CD4-positive, alpha-beta T cell (primary cell): ENCODE results near the gene TMED1. TPM values are rescaled to one million over a fixed set of nuclear protein-coding genes. Genes with fewer than 3 reads are reported as not detected.

ENCODE experiments used
- ATAC-seq: fragments of 200-7000 bp; cut with Tn5 transposase; one replicate; pipeline ENCODE4 v1.10.0; 2022; ENCODE audit warnings: mild to moderate bottlenecking; ENCODE audit not compliant: poor library complexity
- CTCF ChIA-PET: fragments of 350-600 bp; sonication (Branson Sonifier 250); formaldehyde crosslinking; loops from one replicate; lab custom pipeline; 2021; ENCODE audit warnings: antibody characterized with exemption, inconsistent platforms; lab: Charles Lee
- POLR2A ChIA-PET: fragments of 350-600 bp; sonication (Branson Sonifier 250); formaldehyde crosslinking; loops from one replicate; lab custom pipeline; 2021; ENCODE audit warnings: antibody characterized with exemption, inconsistent platforms; lab: Charles Lee
- DNase-seq, 14 experiments: peaks; one replicate each; pipeline ENCODE4 v3.0.0-alpha.2; 2013 to 2020; ENCODE audit warnings: mixed read lengths in 2 of 14
- H3K27ac ChIP-seq, 2 donors: one replicate each; pipeline versions ENCODE4 v1.5.1 to v1.7.0; 2013; ENCODE audit warnings: low read length in 2 of 2, low read depth in 1 of 2, mild to moderate bottlenecking in 1 of 2
- H3K27me3 ChIP-seq, 2 experiments: 1 replicate in 1 of 2; 2 replicates in 1 of 2; pipeline versions ENCODE4 v1.6.1 to v1.7.0; 2013; ENCODE audit warnings: low read length in 2 of 2, control low read depth in 1 of 2, mild to moderate bottlenecking in 1 of 2, moderate library complexity in 1 of 2; ENCODE audit not compliant: insufficient read depth in 2 of 2, control insufficient read depth in 1 of 2
- H3K36me3 ChIP-seq: one replicate; pipeline ENCODE4 v1.6.1; 2013; ENCODE audit warnings: low read length, control low read depth; ENCODE audit not compliant: insufficient read depth
- H3K4me1 ChIP-seq: one replicate; pipeline ENCODE4 v1.6.1; 2013; ENCODE audit warnings: low read length, control low read depth; ENCODE audit not compliant: insufficient read depth
- H3K4me3 ChIP-seq: one replicate; pipeline ENCODE4 v1.5.1; 2013; ENCODE audit warnings: mild to moderate bottlenecking, low read length, moderate library complexity
- H3K9me3 ChIP-seq, 2 experiments: 1 replicate in 1 of 2; 2 replicates in 1 of 2; pipeline versions ENCODE4 v1.6.1 to v1.7.0; 2013; ENCODE audit warnings: low read length in 2 of 2, mild to moderate bottlenecking in 2 of 2, control low read depth in 1 of 2, moderate library complexity in 1 of 2; ENCODE audit not compliant: control insufficient read depth in 1 of 2, insufficient read depth in 1 of 2
- H3K27ac Mint-ChIP-seq: one replicate; pipeline ENCODE4 v1.8.0; 2020; ENCODE audit warnings: mixed read lengths
- H3K27me3 Mint-ChIP-seq: one replicate; pipeline ENCODE4 v1.8.0; 2021; ENCODE audit warnings: mixed read lengths
- H3K36me3 Mint-ChIP-seq: one replicate; pipeline ENCODE4 v1.8.0; 2021; ENCODE audit warnings: low read depth, mixed read lengths
- H3K4me1 Mint-ChIP-seq: one replicate; pipeline ENCODE4 v1.8.0; 2021; ENCODE audit warnings: low read depth, mixed read lengths
- H3K4me3 Mint-ChIP-seq: one replicate; pipeline ENCODE4 v1.8.0; 2020; ENCODE audit warnings: mild to moderate bottlenecking, mixed read lengths
- H3K9me3 Mint-ChIP-seq: one replicate; pipeline ENCODE4 v1.8.0; 2020; ENCODE audit warnings: mixed read lengths
- intact Hi-C, 2 experiments: fragments of 100-400 bp; cut with DNase I in 1 of 2; cut with micrococcal nuclease in 1 of 2; formaldehyde crosslinking; loops; one replicate each; pipeline versions ENCODE4 v1.15.1 to v1.9.0; 2023 to 2025; cut with DNase I, micrococcal nuclease
- microRNA-seq: library from miRNA; unstranded; fragments of <30 nt; microRNA quantifications from one replicate; pipeline ENCODE4 v1.2.0, GENCODE V29; 2021; ENCODE audit warnings: borderline microRNAs expressed, borderline replicate concordance
- total RNA-seq, 174 experiments: library from RNA in 2 of 174; stranded (reverse) in 2 of 174; gene quantifications; one replicate each; pipeline ENCODE4 v1.2.3 and lab custom pipeline; 2021 to 2026
- TF ChIP-seq, protein P1 (sequence below): fragments of 200-600 bp; IDR thresholded peaks from one replicate; pipeline ENCODE4 v1.8.0; 2022; ENCODE audit warnings: antibody characterized with exemption, mild to moderate bottlenecking

Gene TMED1
- total RNA-seq, 2 experiments from 2014 or later, result 6.7 to 7.0 TPM

DNA sequence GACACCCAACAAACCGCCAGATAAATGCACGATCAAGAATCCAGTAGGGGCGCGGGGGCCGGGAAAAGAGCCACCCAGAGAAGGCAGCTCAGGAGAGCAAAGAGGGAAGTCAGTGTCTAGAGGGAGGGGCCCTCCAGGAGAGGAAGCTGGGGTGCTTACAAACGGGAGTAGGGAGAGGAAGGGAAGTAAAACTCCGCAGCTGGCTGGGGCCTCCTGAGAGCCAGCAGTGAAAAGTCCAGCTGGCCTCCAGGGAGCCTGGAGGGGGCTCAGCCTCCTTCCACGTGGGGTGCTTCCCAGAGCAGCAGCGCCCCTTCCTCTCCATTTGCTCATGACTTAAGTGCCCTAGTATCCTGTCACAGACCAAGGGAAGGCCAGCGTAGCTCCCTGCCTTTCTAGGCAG lies 51.8 kb downstream of the TMED1 start:
- Mint-ChIP-seq H3K4me1 (no peaks in the 10 kb centered on the region), H3K27ac (no peak overlapping the region), H3K9me3 (no peaks in the 10 kb centered on the region), H3K27me3 (no peaks in the 10 kb centered on the region), H3K36me3 (peaks cover 87% of the 10 kb centered on the region), H3K4me3 (no peak overlapping the region)
- POLR2A ChIA-PET, result no interaction called here
- ATAC-seq, result no peak
- Histone ChIP-seq H3K36me3 (peaks cover 78% of the 10 kb centered on the region), H3K4me3 (no peak overlapping the region), H3K9me3 (no peaks in the 10 kb centered on the region), H3K4me1 (peaks cover 3% of the 10 kb centered on the region), H3K27ac (no peak overlapping the region), H3K27me3 (no peaks in the 10 kb centered on the region)
- CTCF ChIA-PET, result interaction anchor here (0.9 kb wide), 1 partner anchor 53 kb away, joined by 4 read pairs; no protein-coding TSS in a partner anchor
- DNase-seq, result peak in 2 of 14 experiments; percentile 41 to 49
- TF ChIP-seq, protein P1, sequence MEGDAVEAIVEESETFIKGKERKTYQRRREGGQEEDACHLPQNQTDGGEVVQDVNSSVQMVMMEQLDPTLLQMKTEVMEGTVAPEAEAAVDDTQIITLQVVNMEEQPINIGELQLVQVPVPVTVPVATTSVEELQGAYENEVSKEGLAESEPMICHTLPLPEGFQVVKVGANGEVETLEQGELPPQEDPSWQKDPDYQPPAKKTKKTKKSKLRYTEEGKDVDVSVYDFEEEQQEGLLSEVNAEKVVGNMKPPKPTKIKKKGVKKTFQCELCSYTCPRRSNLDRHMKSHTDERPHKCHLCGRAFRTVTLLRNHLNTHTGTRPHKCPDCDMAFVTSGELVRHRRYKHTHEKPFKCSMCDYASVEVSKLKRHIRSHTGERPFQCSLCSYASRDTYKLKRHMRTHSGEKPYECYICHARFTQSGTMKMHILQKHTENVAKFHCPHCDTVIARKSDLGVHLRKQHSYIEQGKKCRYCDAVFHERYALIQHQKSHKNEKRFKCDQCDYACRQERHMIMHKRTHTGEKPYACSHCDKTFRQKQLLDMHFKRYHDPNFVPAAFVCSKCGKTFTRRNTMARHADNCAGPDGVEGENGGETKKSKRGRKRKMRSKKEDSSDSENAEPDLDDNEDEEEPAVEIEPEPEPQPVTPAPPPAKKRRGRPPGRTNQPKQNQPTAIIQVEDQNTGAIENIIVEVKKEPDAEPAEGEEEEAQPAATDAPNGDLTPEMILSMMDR, result no peak
- intact Hi-C loops, result loop anchor here in 1 of 2 experiments (5.0 kb wide), 1 partner anchor 33 kb away; no protein-coding TSS in a partner anchor

DNA sequence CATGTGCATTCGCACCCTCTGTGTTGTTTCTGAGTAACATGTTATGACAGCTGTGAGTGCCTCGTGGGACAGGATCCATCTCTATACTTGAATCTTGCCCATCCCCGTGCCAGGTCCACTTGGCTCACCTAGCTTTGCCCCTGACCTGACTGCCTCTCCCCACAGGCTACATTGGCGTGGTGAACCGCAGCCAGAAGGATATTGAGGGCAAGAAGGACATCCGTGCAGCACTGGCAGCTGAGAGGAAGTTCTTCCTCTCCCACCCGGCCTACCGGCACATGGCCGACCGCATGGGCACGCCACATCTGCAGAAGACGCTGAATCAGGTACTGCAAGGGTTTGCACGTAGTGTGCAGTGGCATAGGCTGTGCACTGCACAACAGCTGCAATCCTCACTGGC lies 53.2 kb downstream of the TMED1 start:
- no peaks in the 10 kb centered on the region for H3K4me1 Mint-ChIP-seq
- H3K4me1 ChIP-seq, result peaks cover 3% of the 10 kb centered on the region
- H3K27me3 ChIP-seq, result no peaks in the 10 kb centered on the region
- no peak overlapping the region for H3K27ac Mint-ChIP-seq
- ChIA-PET CTCF (interaction anchor here (1.3 kb wide), 1 partner anchor 65 kb away, joined by 3 read pairs; the partner anchor contains the start of gene DNM2), POLR2A (interaction anchor here (0.9 kb wide), 1 partner anchor 65 kb away, joined by 3 read pairs; the partner anchor contains the start of gene DNM2)
- H3K36me3 ChIP-seq, result peaks cover 77% of the 10 kb centered on the region
- no peak overlapping the region for H3K4me3 Mint-ChIP-seq
- TF ChIP-seq, protein P1, result no peak
- H3K9me3 Mint-ChIP-seq, result no peaks in the 10 kb centered on the region
- H3K4me3 ChIP-seq, result no peak overlapping the region
- intact Hi-C loops, result loop anchor here in 1 of 2 experiments (5.0 kb wide), 1 partner anchor 35 kb away; no protein-coding TSS in a partner anchor
- H3K36me3 Mint-ChIP-seq, result peaks cover 79% of the 10 kb centered on the region
- ATAC-seq, result no peak
- DNase-seq, result no peak
- no peak overlapping the region for H3K27ac ChIP-seq
- no peaks in the 10 kb centered on the region for H3K27me3 Mint-ChIP-seq
- H3K9me3 ChIP-seq, result no peaks in the 10 kb centered on the region

Small RNAs within 50 kb of the gene (microRNA-seq; reads per million reads assigned to microRNA genes)
- gene MIR199A1 (not detected), gene MIR6793 (1.4 reads per million)

Other genes with a start within 250 kb of the TMED1 start
- gene AP1M2, start 248.9 kb downstream of the TMED1 start, total RNA-seq, result under 1 TPM in 1 of 2 experiments, not detected in 1; 0.77 TPM
- gene SLC44A2, start 210.7 kb downstream of the TMED1 start, total RNA-seq, result 100 to 1,000 TPM; 151 to 168 TPM
- gene ILF3, start 181.9 kb downstream of the TMED1 start, total RNA-seq, result 100 to 1,000 TPM; 464 to 491 TPM
- 10 to 100 TPM; 48.6 to 53.3 TPM for gene QTRT1, start 134.8 kb downstream of the TMED1 start, total RNA-seq
- 100 to 1,000 TPM; 279 to 286 TPM for gene DNM2, start 118.1 kb downstream of the TMED1 start, total RNA-seq
- gene C19orf38, start 12.2 kb upstream of the TMED1 start, total RNA-seq, result 1 to 10 TPM; 1.8 to 2.1 TPM
- gene CARM1, start 35.3 kb upstream of the TMED1 start, total RNA-seq, result 10 to 100 TPM; 17.5 to 18.0 TPM
- 10 to 100 TPM; 21.1 to 21.7 TPM for gene YIPF2, start 92.4 kb upstream of the TMED1 start, total RNA-seq
- 10 to 100 TPM; 22.6 to 24.8 TPM for gene TIMM29, start 92.6 kb upstream of the TMED1 start, total RNA-seq
- gene SMARCA4, start 124.8 kb upstream of the TMED1 start, total RNA-seq, result 10 to 100 TPM; 69.6 to 74.5 TPM